Astrocyte of the spinal cord (primary cell): ENCODE results near the gene RFT1.
A peak's percentile ranks its signal among the peaks of the same experiment; 100 is the strongest.

Source experiments
- DNase-seq: peaks from one replicate; pipeline ENCODE4 v3.0.0; 2011; ENCODE audit warnings: low read depth, low spot score
- H3K4me3 ChIP-seq: 2 replicates; pipeline ENCODE4 v1.5.1; 2011; ENCODE audit warnings: low read depth, mild to moderate bottlenecking, low read length, moderate library complexity
- CTCF ChIP-seq: IDR thresholded peaks from 2 replicates; pipeline ENCODE4 v1.5.1; 2012; ENCODE audit warnings: low read depth, mild to moderate bottlenecking, low read length, inconsistent platforms
- in situ Hi-C: cut with HindIII; loops from 2 replicates; pipeline ENCODE4 v1.10.0; 2017; ENCODE audit warnings: low sequenced_read_pairs

RFT1 gene

GRCh38 chr3:53167418-53168174 lies 37.4 kb upstream of the RFT1 start:
- H3K4me3 ChIP-seq, result no peak overlapping the region
- no peak for DNase-seq
- TF ChIP-seq CTCF, result no peak
- in situ Hi-C loops, result no loop called here

GRCh38 chr3:53166781-53167291 lies 36.6 kb upstream of the RFT1 start:
- no peak overlapping the region for H3K4me3 ChIP-seq
- in situ Hi-C loops, result no loop called here
- no peak for TF ChIP-seq CTCF
- peak; percentile 46 for DNase-seq

- no peak for TF ChIP-seq CTCF
- no peak overlapping the region for H3K4me3 ChIP-seq
- in situ Hi-C loops, result no loop called here
- DNase-seq, result no peak
Measured at GRCh38 chr3:53166206-53166605, 36.0 kb upstream of the RFT1 start.

- H3K4me3 ChIP-seq, result no peak overlapping the region
- in situ Hi-C loops, result no loop called here
- DNase-seq, result no peak
- TF ChIP-seq CTCF, result no peak
Measured at GRCh38 chr3:53164911-53165310, 34.7 kb upstream of the RFT1 start.

- no peak overlapping the region for H3K4me3 ChIP-seq
- in situ Hi-C loops, result no loop called here
- no peak for TF ChIP-seq CTCF
- DNase-seq, result no peak
Measured at GRCh38 chr3:53163444-53164387, 33.5 kb upstream of the RFT1 start.

- peak overlapping the region; percentile 80 for H3K4me3 ChIP-seq
- no peak for TF ChIP-seq CTCF
- in situ Hi-C loops, result no loop called here
- DNase-seq, result no peak
Measured at GRCh38 chr3:53162672-53163443, 32.6 kb upstream of the RFT1 start.
